NCI-H460 (cell line): ENCODE measurements around the gene EHHADH. TPM values are rescaled to one million over a fixed set of nuclear protein-coding genes. Genes with fewer than 3 reads are reported as not detected.

Source experiments
- DNase-seq: peaks from one replicate; pipeline ENCODE4 v3.0.0-alpha.2; 2016; ENCODE audit warnings: low read depth; ENCODE audit errors: extremely low read depth
- total RNA-seq: library from RNA; depleted of rRNA; stranded (reverse); fragments of >200 nt; shearing (Covaris generic); gene quantifications from 2 replicates; pipeline ENCODE4 v1.2.3, GENCODE V29; 2014

EHHADH gene
- total RNA-seq, 1 experiment from 2014 or later: 2.6 TPM

- no peak for DNase-seq
Observed at GRCh38 chr3:185199671-185200070, 54.2 kb downstream of the EHHADH start.

GRCh38 chr3:185199206-185199605 lies 54.6 kb downstream of the EHHADH start:
- no peak for DNase-seq

GRCh38 chr3:185197068-185197467 lies 56.8 kb downstream of the EHHADH start:
- no peak for DNase-seq

- DNase-seq: no peak
Observed at GRCh38 chr3:185195652-185196051, 58.2 kb downstream of the EHHADH start.

- DNase-seq: no peak
Observed at GRCh38 chr3:185188816-185189215, 65.0 kb downstream of the EHHADH start.

- no peak for DNase-seq
Observed at GRCh38 chr3:185187391-185187790, 66.5 kb downstream of the EHHADH start.

- peak; percentile 16 for DNase-seq
Observed at GRCh38 chr3:185176750-185177359, 77.0 kb downstream of the EHHADH start.

- DNase-seq: no peak
Observed at GRCh38 chr3:185175370-185175987, 78.4 kb downstream of the EHHADH start.

- DNase-seq: no peak
Observed at GRCh38 chr3:185172086-185173049, 81.5 kb downstream of the EHHADH start.

- DNase-seq: no peak
Observed at GRCh38 chr3:185164428-185165217, 89.2 kb downstream of the EHHADH start.

GRCh38 chr3:185162634-185163033 lies 91.2 kb downstream of the EHHADH start:
- no peak for DNase-seq

GRCh38 chr3:185161761-185162160 lies 92.1 kb downstream of the EHHADH start:
- no peak for DNase-seq

- DNase-seq: no peak
Observed at GRCh38 chr3:185157347-185157746, 96.5 kb downstream of the EHHADH start.

GRCh38 chr3:185155678-185156077 lies 98.2 kb downstream of the EHHADH start:
- DNase-seq: no peak

- DNase-seq: no peak
Observed at GRCh38 chr3:185153861-185154629, 99.8 kb downstream of the EHHADH start.

GRCh38 chr3:185153171-185153771 lies 100.6 kb downstream of the EHHADH start:
- DNase-seq: no peak

GRCh38 chr3:185152410-185153170 lies 101.3 kb downstream of the EHHADH start, which contains the start of gene C3orf70:
Gene C3orf70 (minus strand): TSS chr3:185153060. CDS start chr3:185152823, 237 bp downstream.
- no peak for DNase-seq

GRCh38 chr3:185151964-185152409 lies 101.9 kb downstream of the EHHADH start:
- no peak for DNase-seq
